GM13976 (cell line): ENCODE measurements around the gene TRIM27.
A peak's percentile ranks its signal among the peaks of the same experiment; 100 is the strongest.
"Not testable (repeated sequence)": the region's sequence is repeated elsewhere in the genome, so short reads cannot be mapped to it uniquely, and the experiment has no call there.

Experiments
- DNase-seq: peaks from one replicate; pipeline ENCODE4 v3.0.0; 2012; ENCODE audit warnings: low spot score
- in situ Hi-C: fragments of 300-500 bp; cut with MboI; formaldehyde crosslinking; loops from one replicate; pipeline ENCODE4 v1.12.0; 2022; ENCODE audit warnings: low sequenced_read_pairs, mixed read lengths, inconsistent platforms; ENCODE audit not compliant: unreplicated experiment
- TF ChIP-seq, protein P1 (sequence below): IDR thresholded peaks from 2 replicates; pipeline ENCODE4 v1.5.1; 2012; ENCODE audit warnings: borderline replicate concordance, mild to moderate bottlenecking; ENCODE audit not compliant: insufficient read depth; ENCODE audit errors: extremely low read depth, missing control alignments, control extremely low read depth

The TRIM27 gene

DNA sequence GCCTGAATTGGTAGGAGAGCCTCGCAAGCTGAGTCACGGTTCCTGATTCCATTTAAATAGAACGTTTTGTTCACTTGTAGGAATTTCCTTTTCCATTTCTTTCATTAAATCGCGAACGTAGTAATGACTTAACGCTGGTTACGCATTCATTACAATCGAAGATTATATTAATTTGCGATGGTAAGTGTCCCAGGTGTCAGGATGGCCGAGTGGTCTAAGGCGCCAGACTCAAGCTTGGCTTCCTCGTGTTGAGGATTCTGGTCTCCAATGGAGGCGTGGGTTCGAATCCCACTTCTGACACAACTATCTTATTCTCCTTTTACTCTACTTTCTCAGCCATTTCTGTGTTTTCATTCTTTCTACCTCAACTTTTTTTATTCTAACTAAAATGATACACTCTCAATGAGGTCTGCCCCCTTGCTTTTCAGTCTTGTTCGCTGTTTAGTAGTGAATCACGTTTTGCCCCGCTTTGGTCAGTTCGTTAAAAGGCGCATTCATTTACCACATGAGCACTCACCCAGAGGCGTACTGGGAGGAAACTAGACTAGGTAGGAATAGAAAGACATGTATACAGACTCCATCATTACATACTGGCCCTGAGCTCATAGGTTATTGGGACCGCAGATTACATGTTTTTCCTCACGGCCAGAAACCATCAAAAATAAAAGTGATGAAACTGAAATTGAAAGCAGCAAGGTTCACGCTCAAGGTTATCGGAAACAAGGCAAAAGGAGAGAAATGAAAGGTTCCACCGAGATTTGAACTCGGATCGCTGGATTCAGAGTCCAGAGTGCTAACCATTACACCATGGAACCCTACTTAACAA is 17.3 kb upstream of the TRIM27 start:
- in situ Hi-C loops, result no loop called here
- TF ChIP-seq, protein P1, sequence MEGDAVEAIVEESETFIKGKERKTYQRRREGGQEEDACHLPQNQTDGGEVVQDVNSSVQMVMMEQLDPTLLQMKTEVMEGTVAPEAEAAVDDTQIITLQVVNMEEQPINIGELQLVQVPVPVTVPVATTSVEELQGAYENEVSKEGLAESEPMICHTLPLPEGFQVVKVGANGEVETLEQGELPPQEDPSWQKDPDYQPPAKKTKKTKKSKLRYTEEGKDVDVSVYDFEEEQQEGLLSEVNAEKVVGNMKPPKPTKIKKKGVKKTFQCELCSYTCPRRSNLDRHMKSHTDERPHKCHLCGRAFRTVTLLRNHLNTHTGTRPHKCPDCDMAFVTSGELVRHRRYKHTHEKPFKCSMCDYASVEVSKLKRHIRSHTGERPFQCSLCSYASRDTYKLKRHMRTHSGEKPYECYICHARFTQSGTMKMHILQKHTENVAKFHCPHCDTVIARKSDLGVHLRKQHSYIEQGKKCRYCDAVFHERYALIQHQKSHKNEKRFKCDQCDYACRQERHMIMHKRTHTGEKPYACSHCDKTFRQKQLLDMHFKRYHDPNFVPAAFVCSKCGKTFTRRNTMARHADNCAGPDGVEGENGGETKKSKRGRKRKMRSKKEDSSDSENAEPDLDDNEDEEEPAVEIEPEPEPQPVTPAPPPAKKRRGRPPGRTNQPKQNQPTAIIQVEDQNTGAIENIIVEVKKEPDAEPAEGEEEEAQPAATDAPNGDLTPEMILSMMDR, result no peak
- DNase-seq, result peak; percentile 47

DNA sequence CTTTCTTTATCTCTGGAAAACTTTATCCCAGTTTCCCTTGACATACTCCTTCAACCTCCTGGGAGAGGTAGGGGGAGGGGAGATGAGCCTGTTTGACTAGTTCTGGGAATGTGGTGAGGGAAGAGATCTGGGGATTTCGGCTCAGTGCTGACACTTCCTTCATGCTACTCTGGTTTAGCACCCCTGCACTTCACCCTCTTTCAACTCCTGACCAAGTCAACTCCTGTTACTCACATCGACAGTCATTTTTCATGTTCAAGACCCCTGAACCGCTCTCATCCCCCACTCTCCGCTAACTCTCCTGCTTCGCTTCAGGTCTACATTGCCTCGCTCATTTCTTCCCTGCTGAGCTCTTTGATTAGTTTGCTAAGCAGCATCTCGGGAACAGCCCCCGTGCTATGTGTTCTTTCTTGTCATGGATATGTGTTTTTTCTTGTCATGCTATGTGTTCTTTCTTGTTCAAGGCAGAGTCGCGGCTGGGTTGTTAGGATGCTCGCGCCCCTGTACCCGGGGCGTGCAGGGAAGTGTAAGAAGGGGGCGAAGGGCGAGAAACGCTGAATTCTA is 16.6 kb upstream of the TRIM27 start:
- no peak for DNase-seq
- TF ChIP-seq, protein P1, result no peak
- in situ Hi-C loops, result no loop called here

DNA sequence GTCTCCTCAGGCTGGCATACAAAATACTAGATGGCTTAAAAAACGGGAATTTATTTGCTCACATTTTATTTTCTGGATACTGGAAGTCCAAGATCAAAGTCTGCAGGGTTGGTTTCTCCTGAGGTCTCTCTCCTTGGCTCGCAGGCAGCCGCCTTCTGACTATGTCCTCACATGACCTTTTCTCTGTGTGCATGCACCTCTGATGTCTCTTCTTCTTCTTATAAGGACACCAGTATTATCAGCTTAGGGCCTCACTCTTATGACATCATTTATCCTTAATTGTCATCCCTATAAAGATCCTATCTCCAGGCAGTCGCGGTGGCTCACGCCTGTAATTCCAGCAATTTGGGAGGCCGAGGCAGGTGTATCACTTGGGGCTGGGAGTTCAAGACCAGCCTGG is 9.3 kb upstream of the TRIM27 start:
- TF ChIP-seq, protein P1, result no peak
- in situ Hi-C loops, result no loop called here
- no peak for DNase-seq

DNA sequence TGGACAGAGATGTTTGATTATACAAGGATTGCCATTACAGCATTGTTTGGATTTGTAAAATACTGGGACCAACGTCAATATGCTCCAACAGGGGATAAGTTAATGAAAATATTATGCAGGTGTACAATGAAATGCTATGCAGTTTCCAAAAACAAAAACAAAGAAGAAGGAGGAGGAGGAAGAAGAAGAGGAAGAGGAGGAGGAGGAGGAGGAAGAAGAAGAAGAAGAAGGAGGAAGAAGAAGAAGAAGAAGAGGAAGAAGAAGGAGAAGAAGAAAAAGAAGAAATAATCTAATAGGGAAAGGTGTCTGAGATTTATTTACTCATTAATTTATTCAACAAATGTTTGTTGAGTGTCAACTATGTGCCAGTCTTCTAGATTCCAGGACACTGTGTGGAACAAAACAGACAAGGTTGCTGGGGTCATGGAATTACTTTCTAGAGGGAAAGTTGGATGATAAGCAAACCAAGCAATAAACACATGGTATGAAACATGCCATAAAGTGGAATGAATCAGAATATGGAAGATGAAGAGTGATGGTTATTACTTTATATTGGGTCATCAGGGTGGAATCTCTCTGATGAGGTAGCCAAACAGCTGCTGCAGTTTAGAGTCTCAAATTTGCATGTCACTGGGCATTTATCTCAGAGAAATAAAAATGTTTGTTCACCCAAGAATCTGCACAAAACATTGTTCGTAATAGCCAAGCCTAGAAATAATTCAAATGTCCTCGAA is 6.3 kb upstream of the TRIM27 start:
- no peak for DNase-seq
- TF ChIP-seq, protein P1, result no peak
- in situ Hi-C loops, result no loop called here

DNA sequence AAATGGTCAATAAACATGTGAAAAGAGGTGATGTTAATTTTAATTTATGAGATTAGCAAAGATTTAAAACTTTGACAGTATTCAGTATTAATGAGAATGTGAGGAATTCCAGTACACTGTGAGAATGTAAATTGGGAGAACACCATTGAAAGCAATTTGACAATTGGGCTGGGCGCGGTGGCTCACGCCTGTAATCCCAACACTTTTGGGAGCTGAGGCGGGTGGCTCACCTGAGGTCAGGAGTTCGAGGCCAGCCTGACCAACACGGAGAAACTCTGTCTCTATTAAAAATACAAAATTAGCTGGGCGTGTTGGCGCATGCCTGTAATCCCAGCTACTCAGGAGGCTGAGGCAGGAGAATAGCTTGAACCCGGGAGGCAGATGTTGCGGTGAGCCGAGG is 5.6 kb upstream of the TRIM27 start:
- DNase-seq, in situ Hi-C loops: not testable (repeated sequence)

- DNase-seq, result no peak
- TF ChIP-seq, protein P1, result no peak
- in situ Hi-C loops, result no loop called here
These were observed 4.1 kb upstream of the TRIM27 start for GRCh38 chr6:28927846-28928245.
